Coronary artery (tissue), 2 donors: ENCODE measurements around the gene IMP4.

Source experiments
- DNase-seq: peaks from one replicate; pipeline ENCODE4 v3.0.0-alpha.2; 2017; ENCODE audit warnings: low spot score
- H3K27ac ChIP-seq, 2 donors: fragments of 200-600 bp; sonication (generic); one replicate each; pipeline ENCODE4 v1.5.1; 2016 to 2019
- H3K4me3 ChIP-seq: fragments of 200-600 bp; sonication (generic); 2 replicates; pipeline ENCODE4 v1.5.1; 2016; ENCODE audit warnings: mild to moderate bottlenecking, moderate library complexity
- CTCF ChIP-seq: fragments of 200-600 bp; sonication (generic); IDR thresholded peaks from one replicate; pipeline ENCODE4 v1.5.1; 2019; ENCODE audit warnings: antibody characterized with exemption

IMP4 gene

GRCh38 chr2:130382313-130382917 lies 39.7 kb downstream of the IMP4 start:
- DNase-seq = no peak
- Histone ChIP-seq H3K4me3 (no peak overlapping the region), H3K27ac (no peak overlapping the region)
- no peak for TF ChIP-seq CTCF

- TF ChIP-seq CTCF = no peak
- Histone ChIP-seq H3K27ac (peak overlapping the region in 1 of 2 donors; percentile 59), H3K4me3 (no peak overlapping the region)
- no peak for DNase-seq
These were observed 43.0 kb downstream of the IMP4 start for GRCh38 chr2:130385709-130386108.

GRCh38 chr2:130387071-130387400 lies 44.3 kb downstream of the IMP4 start:
- DNase-seq = no peak
- Histone ChIP-seq H3K4me3 (no peak overlapping the region), H3K27ac (peak overlapping the region in 1 of 2 donors; percentile 55)
- no peak for TF ChIP-seq CTCF

- DNase-seq = no peak
- Histone ChIP-seq H3K27ac (peak overlapping the region in 1 of 2 donors; percentile 73), H3K4me3 (no peak overlapping the region)
- no peak for TF ChIP-seq CTCF
These were observed 45.1 kb downstream of the IMP4 start for GRCh38 chr2:130387804-130388203.

GRCh38 chr2:130388221-130388907 lies 45.7 kb downstream of the IMP4 start:
- no peak for DNase-seq
- no peak for TF ChIP-seq CTCF
- Histone ChIP-seq H3K4me3 (no peak overlapping the region), H3K27ac (peak overlapping the region in 1 of 2 donors; percentile 73)

GRCh38 chr2:130389358-130389757 lies 46.7 kb downstream of the IMP4 start:
- no peak overlapping the region for H3K4me3 ChIP-seq
- H3K27ac ChIP-seq = peak overlapping the region in 1 of 2 donors; percentile 89
- no peak for TF ChIP-seq CTCF
- DNase-seq = no peak

- no peak for DNase-seq
- no peak for TF ChIP-seq CTCF
- Histone ChIP-seq H3K4me3 (no peak overlapping the region), H3K27ac (peak overlapping the region in 1 of 2 donors; percentile 89)
These were observed 47.1 kb downstream of the IMP4 start for GRCh38 chr2:130389783-130390182.
